ENCODE measurements around the gene HS3ST6.

DNA sequence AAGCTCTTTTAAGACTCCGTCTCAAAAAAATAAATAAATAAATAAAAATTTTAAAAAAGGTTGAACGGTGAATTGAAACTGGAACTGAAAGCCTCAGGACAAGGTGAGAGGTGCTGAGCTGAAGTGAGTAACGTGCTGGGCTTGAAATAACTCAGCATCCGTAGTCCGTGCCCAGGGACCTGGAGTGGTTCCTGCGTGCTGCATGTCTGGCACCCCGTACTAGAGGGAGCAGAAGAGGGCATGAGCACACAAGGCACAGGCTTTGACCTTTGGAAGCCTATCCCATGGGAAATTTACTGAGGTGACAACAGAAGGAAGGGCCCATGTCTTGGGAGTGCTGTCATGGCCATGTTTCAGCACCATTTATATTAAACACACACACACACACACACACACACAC, 41.7 kb downstream of the HS3ST6 start:
- no peak for TF ChIP-seq POLR2AphosphoS5 (IDR thresholded peaks at IDR 0.05; ENCODE audit: low read depth)
- TF ChIP-seq, protein P1, sequence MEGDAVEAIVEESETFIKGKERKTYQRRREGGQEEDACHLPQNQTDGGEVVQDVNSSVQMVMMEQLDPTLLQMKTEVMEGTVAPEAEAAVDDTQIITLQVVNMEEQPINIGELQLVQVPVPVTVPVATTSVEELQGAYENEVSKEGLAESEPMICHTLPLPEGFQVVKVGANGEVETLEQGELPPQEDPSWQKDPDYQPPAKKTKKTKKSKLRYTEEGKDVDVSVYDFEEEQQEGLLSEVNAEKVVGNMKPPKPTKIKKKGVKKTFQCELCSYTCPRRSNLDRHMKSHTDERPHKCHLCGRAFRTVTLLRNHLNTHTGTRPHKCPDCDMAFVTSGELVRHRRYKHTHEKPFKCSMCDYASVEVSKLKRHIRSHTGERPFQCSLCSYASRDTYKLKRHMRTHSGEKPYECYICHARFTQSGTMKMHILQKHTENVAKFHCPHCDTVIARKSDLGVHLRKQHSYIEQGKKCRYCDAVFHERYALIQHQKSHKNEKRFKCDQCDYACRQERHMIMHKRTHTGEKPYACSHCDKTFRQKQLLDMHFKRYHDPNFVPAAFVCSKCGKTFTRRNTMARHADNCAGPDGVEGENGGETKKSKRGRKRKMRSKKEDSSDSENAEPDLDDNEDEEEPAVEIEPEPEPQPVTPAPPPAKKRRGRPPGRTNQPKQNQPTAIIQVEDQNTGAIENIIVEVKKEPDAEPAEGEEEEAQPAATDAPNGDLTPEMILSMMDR (IDR thresholded peaks at IDR 0.05; ENCODE audit: insufficient read depth, low read length) = no peak
- TF ChIP-seq, protein P2, sequence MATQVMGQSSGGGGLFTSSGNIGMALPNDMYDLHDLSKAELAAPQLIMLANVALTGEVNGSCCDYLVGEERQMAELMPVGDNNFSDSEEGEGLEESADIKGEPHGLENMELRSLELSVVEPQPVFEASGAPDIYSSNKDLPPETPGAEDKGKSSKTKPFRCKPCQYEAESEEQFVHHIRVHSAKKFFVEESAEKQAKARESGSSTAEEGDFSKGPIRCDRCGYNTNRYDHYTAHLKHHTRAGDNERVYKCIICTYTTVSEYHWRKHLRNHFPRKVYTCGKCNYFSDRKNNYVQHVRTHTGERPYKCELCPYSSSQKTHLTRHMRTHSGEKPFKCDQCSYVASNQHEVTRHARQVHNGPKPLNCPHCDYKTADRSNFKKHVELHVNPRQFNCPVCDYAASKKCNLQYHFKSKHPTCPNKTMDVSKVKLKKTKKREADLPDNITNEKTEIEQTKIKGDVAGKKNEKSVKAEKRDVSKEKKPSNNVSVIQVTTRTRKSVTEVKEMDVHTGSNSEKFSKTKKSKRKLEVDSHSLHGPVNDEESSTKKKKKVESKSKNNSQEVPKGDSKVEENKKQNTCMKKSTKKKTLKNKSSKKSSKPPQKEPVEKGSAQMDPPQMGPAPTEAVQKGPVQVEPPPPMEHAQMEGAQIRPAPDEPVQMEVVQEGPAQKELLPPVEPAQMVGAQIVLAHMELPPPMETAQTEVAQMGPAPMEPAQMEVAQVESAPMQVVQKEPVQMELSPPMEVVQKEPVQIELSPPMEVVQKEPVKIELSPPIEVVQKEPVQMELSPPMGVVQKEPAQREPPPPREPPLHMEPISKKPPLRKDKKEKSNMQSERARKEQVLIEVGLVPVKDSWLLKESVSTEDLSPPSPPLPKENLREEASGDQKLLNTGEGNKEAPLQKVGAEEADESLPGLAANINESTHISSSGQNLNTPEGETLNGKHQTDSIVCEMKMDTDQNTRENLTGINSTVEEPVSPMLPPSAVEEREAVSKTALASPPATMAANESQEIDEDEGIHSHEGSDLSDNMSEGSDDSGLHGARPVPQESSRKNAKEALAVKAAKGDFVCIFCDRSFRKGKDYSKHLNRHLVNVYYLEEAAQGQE (IDR thresholded peaks at IDR 0.05; ENCODE audit: insufficient replicate concordance, low read depth) = no peak
- no peak for TF ChIP-seq SPI1 (IDR thresholded peaks at IDR 0.05; ENCODE audit: borderline replicate concordance, low read depth)
- no peak for TF ChIP-seq GABPA (IDR thresholded peaks at IDR 0.05; ENCODE audit: low read depth)

All from HL-60 (cell line).